Measurements from ENCODE around the gene PNMA6F. TPM values are rescaled to one million over a fixed set of nuclear protein-coding genes. Genes with fewer than 3 reads are reported as not detected.

The PNMA6F gene
- total and polyA plus RNA-seq, 7 donors, result not detected

DNA sequence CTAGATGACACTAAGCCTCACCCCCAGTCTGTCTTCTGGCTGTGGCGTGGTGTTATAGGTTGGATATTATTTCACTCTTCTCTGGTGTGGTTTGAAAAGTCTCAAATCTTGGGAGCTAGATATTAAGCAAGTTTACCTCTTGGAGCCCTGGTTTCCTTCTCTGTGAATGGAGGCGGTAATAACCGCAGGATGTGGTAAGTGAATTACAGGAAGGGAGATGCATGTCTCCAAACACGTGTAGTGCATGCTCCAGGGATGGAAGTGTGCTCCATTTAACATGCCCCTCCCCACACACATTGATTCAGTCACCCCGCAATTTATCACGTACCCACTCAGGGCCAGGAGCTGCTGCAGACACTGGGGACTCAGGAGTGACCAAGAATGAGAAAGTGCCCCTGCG is 17.3 kb upstream of the PNMA6F start:
- intact Hi-C loops (cut with DNase I), result loop anchor here (10.0 kb wide), 2 partner anchors 136 to 394 kb away; partner anchors contain the start of gene HAUS7
- WGBS, 2 donors, result 79 to 93% methylated on average over 7 of the region's 7 CpGs
- no peak overlapping the region for H3K27ac ChIP-seq
- no peak overlapping the region for H3K4me3 ChIP-seq
- peaks cover 0 to 14% (median 0%) of the 10 kb centered on the region in 4 donors for H3K36me3 ChIP-seq
- H3K9me3 ChIP-seq, result no peaks in the 10 kb centered on the region
- H3K27me3 ChIP-seq, result no peaks in the 10 kb centered on the region
- peaks cover 0 to 9% (median 9%) of the 10 kb centered on the region in 4 donors for H3K4me1 ChIP-seq
- TF ChIP-seq CTCF (IDR thresholded peaks at IDR 0.05) (no peak), POLR2A (IDR thresholded peaks at IDR 0.05) (no peak), EP300 (IDR thresholded peaks at IDR 0.05) (no peak), POLR2AphosphoS5 (IDR thresholded peaks at IDR 0.05) (no peak)
- no peak for DNase-seq

GRCh38 chrX:153336988-153337387 is 15.4 kb upstream of the PNMA6F start:
- H3K27me3 ChIP-seq, result no peaks in the 10 kb centered on the region
- TF ChIP-seq POLR2AphosphoS5 (IDR thresholded peaks at IDR 0.05) (no peak), EP300 (IDR thresholded peaks at IDR 0.05) (no peak), POLR2A (IDR thresholded peaks at IDR 0.05) (no peak), CTCF (IDR thresholded peaks at IDR 0.05) (no peak)
- WGBS, 2 donors, result 92 to 93% methylated on average over 5 of the region's 5 CpGs
- H3K4me1 ChIP-seq, result peaks cover 0 to 9% (median 9%) of the 10 kb centered on the region in 4 donors
- H3K36me3 ChIP-seq, result peaks cover 0 to 14% (median 0%) of the 10 kb centered on the region in 4 donors
- no peak for DNase-seq
- H3K27ac ChIP-seq, result no peak overlapping the region
- no peaks in the 10 kb centered on the region for H3K9me3 ChIP-seq
- intact Hi-C loops (cut with DNase I), result loop anchor here (10.0 kb wide), 2 partner anchors 138 to 392 kb away; partner anchors contain the start of gene HAUS7
- H3K4me3 ChIP-seq, result no peak overlapping the region

GRCh38 chrX:153336121-153336894 is 14.7 kb upstream of the PNMA6F start:
- Histone ChIP-seq H3K4me1 (peaks cover 0 to 9% (median 9%) of the 10 kb centered on the region in 4 donors), H3K4me3 (no peak overlapping the region), H3K27ac (no peak overlapping the region), H3K27me3 (no peaks in the 10 kb centered on the region), H3K36me3 (peaks cover 0 to 14% (median 0%) of the 10 kb centered on the region in 4 donors), H3K9me3 (no peaks in the 10 kb centered on the region)
- intact Hi-C loops (cut with DNase I), result loop anchor here (10.0 kb wide), 2 partner anchors 138 to 392 kb away; partner anchors contain the start of gene HAUS7
- WGBS, 2 donors, result 69 to 87% methylated on average over 11 of the region's 11 CpGs
- DNase-seq, result no peak
- TF ChIP-seq POLR2AphosphoS5 (IDR thresholded peaks at IDR 0.05) (no peak), EP300 (IDR thresholded peaks at IDR 0.05) (no peak), CTCF (IDR thresholded peaks at IDR 0.05) (no peak), POLR2A (IDR thresholded peaks at IDR 0.05) (no peak)

DNA sequence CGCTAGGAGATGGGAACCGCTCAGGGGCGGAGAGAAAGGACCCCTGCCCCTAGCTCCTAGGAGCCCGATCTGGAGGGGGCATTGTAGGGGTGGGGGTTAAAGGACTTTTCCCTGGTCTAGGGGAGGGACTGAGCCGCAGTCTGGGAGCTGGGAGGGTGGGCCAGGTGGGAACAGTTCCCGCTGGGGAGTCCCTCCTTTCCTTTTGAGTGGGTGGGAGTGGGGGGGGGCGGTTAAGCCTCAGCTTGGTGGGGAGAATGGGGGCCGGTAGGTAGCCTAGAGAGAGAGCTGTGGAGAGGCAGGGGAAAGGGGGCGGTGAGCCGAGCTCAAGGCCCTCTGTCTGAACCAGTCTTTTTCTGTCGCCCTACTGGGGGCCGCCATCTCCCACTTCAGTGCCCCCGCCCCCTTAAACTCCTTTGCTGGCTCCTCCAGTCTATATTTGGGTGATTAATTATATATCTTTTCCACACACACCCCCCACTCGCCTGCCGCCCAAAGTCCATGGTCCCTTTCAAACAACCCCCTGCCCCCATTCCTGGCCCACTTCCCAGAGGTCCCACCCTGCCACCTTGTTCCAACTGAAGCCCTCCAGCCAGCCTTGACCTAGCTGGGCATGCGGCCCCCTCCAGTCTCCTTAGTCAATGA is 13.2 kb upstream of the PNMA6F start:
- peaks cover 0 to 9% (median 9%) of the 10 kb centered on the region in 4 donors for H3K4me1 ChIP-seq
- peak overlapping the region; percentile 55 to 71 (median 66) for H3K4me3 ChIP-seq
- no peaks in the 10 kb centered on the region for H3K27me3 ChIP-seq
- no peak for DNase-seq
- no peak for TF ChIP-seq CTCF (IDR thresholded peaks at IDR 0.05)
- no peak for TF ChIP-seq POLR2A (IDR thresholded peaks at IDR 0.05)
- no peak for TF ChIP-seq EP300 (IDR thresholded peaks at IDR 0.05)
- no peak for TF ChIP-seq POLR2AphosphoS5 (IDR thresholded peaks at IDR 0.05)
- intact Hi-C loops (cut with DNase I), result loop anchor here (10.0 kb wide), 2 partner anchors 140 to 390 kb away; partner anchors contain the start of gene HAUS7
- H3K9me3 ChIP-seq, result no peaks in the 10 kb centered on the region
- H3K27ac ChIP-seq, result peak overlapping the region; percentile 59 to 80 (median 71)
- peaks cover 0 to 14% (median 0%) of the 10 kb centered on the region in 4 donors for H3K36me3 ChIP-seq
- WGBS, 2 donors, result 17 to 26% methylated on average over 14 to 15 of the region's 16 CpGs
